Measurements from ENCODE around the gene SEL1L3. TPM values are rescaled to one million over a fixed set of nuclear protein-coding genes. Genes with fewer than 3 reads are reported as not detected.

Gene SEL1L3
- total and polyA plus RNA-seq, 8 donors = 4.1 to 173 (median 53.6) TPM

- DNase-seq = no peak
- intact Hi-C loops (cut with DNase I; ENCODE audit: low total_unique reads) = no loop called here
- WGBS, 5 donors = 89 to 93% (median 93%) methylated on average over 9 of the region's 9 CpGs
- no peaks in the 10 kb centered on the region for H3K36me3 ChIP-seq
- H3K4me3 ChIP-seq = no peak overlapping the region
- H3K4me1 ChIP-seq = no peaks in the 10 kb centered on the region
- H3K27ac ChIP-seq = no peak overlapping the region
- no peaks in the 10 kb centered on the region for H3K27me3 ChIP-seq
- H3K9me3 ChIP-seq = no peaks in the 10 kb centered on the region
- TF ChIP-seq EP300 (IDR thresholded peaks at IDR 0.05) = no peak
- TF ChIP-seq, protein P1, sequence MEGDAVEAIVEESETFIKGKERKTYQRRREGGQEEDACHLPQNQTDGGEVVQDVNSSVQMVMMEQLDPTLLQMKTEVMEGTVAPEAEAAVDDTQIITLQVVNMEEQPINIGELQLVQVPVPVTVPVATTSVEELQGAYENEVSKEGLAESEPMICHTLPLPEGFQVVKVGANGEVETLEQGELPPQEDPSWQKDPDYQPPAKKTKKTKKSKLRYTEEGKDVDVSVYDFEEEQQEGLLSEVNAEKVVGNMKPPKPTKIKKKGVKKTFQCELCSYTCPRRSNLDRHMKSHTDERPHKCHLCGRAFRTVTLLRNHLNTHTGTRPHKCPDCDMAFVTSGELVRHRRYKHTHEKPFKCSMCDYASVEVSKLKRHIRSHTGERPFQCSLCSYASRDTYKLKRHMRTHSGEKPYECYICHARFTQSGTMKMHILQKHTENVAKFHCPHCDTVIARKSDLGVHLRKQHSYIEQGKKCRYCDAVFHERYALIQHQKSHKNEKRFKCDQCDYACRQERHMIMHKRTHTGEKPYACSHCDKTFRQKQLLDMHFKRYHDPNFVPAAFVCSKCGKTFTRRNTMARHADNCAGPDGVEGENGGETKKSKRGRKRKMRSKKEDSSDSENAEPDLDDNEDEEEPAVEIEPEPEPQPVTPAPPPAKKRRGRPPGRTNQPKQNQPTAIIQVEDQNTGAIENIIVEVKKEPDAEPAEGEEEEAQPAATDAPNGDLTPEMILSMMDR (IDR thresholded peaks at IDR 0.05) = no peak
- no peak for TF ChIP-seq POLR2AphosphoS5 (IDR thresholded peaks at IDR 0.05)
- TF ChIP-seq POLR2A (IDR thresholded peaks at IDR 0.05) = no peak
Measured at GRCh38 chr4:25727711-25728493, 134.9 kb downstream of the SEL1L3 start.

DNA sequence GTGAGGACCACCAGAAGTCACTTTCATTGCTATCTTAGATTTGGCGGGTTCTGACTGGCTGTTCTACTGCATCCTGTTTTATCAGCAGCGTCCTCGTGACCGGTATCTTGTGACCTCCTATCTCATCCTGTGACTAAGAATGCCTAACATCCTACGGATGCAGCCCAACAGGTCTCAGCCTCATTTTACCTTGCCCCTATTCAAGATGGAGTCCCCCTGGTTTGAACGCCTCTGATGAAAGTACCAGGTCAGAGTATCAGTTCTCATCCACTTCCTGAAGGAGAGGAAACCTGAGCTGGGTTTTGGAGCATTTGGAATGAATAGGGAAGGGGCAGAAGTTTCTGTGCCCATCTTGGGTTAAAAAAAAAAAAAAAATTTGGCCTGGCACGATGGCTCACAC is 136.9 kb downstream of the SEL1L3 start:
- H3K4me1 ChIP-seq = no peaks in the 10 kb centered on the region
- H3K27me3 ChIP-seq = no peaks in the 10 kb centered on the region
- no peaks in the 10 kb centered on the region for H3K36me3 ChIP-seq
- H3K4me3 ChIP-seq = no peak overlapping the region
- DNase-seq = no peak
- H3K9me3 ChIP-seq = no peaks in the 10 kb centered on the region
- TF ChIP-seq, protein P1 (IDR thresholded peaks at IDR 0.05) = no peak
- TF ChIP-seq POLR2A (IDR thresholded peaks at IDR 0.05) (no peak), POLR2AphosphoS5 (IDR thresholded peaks at IDR 0.05) (no peak), EP300 (IDR thresholded peaks at IDR 0.05) (no peak)
- H3K27ac ChIP-seq = no peak overlapping the region
- 66 to 85% (median 77%) methylated on average over 7 of the region's 7 CpGs for WGBS, 5 donors
- intact Hi-C loops (cut with DNase I; ENCODE audit: low total_unique reads) = no loop called here

DNA sequence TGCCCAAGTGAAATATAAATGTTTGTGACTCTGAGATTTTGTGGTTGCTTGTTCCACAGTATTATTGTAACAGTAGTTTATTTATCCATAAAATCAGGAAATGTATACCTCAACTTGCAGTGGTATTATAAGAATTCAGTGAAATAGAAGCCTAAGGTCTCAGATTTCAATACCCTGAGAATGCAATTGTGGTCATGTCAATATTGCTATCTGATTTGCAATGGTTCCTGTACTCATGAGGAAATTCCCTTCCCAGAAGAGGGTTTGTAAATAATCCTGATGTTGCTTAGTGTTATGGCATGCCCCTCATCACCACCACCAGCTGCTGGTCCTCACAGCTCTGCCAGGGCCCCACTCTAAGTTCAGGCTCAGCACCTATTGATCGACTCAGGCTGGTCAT is 139.4 kb downstream of the SEL1L3 start:
- intact Hi-C loops (cut with DNase I; ENCODE audit: low total_unique reads) = no loop called here

DNA sequence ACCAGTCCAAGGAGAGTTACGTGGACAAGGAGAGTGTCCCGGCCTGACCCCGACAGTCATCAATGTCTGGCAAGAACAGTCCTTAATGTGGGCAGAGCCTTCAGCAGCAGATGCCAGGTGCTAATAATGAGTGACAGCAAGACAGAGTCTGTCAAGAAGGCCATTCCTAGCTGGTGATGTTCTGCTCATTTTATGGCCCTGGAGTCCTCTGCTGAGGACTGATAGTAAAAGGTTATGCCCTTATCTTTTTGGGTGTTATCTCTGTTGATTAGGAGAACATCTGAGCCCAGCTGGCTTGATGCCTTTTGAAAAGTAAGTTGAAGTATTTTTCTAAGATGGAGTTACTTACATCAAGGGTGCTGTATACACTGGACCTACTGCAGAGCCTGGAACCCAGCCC is 139.8 kb downstream of the SEL1L3 start:
- 53 to 63% (median 58%) methylated on average over 3 of the region's 3 CpGs for WGBS, 5 donors
- no peaks in the 10 kb centered on the region for H3K36me3 ChIP-seq
- H3K27me3 ChIP-seq = no peaks in the 10 kb centered on the region
- TF ChIP-seq EP300 (IDR thresholded peaks at IDR 0.05) (no peak), POLR2A (IDR thresholded peaks at IDR 0.05) (no peak), POLR2AphosphoS5 (IDR thresholded peaks at IDR 0.05) (no peak)
- TF ChIP-seq, protein P1 (IDR thresholded peaks at IDR 0.05) = no peak
- DNase-seq = peak in 1 of 2 donors; percentile 25
- H3K4me1 ChIP-seq = no peaks in the 10 kb centered on the region
- no peaks in the 10 kb centered on the region for H3K9me3 ChIP-seq
- H3K4me3 ChIP-seq = no peak overlapping the region
- no peak overlapping the region for H3K27ac ChIP-seq
- intact Hi-C loops (cut with DNase I; ENCODE audit: low total_unique reads) = no loop called here

More for the DNA sequence above, 139.4 kb downstream of the SEL1L3 start:
- Histone ChIP-seq H3K27ac (no peak overlapping the region), H3K9me3 (no peaks in the 10 kb centered on the region), H3K4me3 (no peak overlapping the region), H3K36me3 (no peaks in the 10 kb centered on the region), H3K27me3 (no peaks in the 10 kb centered on the region), H3K4me1 (no peaks in the 10 kb centered on the region)
- 58 to 100% (median 71%) methylated on average over 1 of the region's 1 CpG for WGBS, 5 donors
- peak in 1 of 2 donors; percentile 18 for DNase-seq
- no peak for TF ChIP-seq POLR2AphosphoS5 (IDR thresholded peaks at IDR 0.05)
- TF ChIP-seq, protein P1 (IDR thresholded peaks at IDR 0.05) = no peak
- TF ChIP-seq EP300 (IDR thresholded peaks at IDR 0.05) = no peak
- no peak for TF ChIP-seq POLR2A (IDR thresholded peaks at IDR 0.05)

Measured in stomach (tissue), 9 donors.